Activated CD8-positive, alpha-beta memory T cell treated with anti-CD3 and anti-CD28 coated beads, Interleukin-2, amount 50 U/mL, for 48 hours (primary cell): ENCODE results near the gene RFC3.
"Not testable (repeated sequence)": the region's sequence is repeated elsewhere in the genome, so short reads cannot be mapped to it uniquely, and the experiment has no call there.

Experiments used
- DNase-seq: peaks from one replicate; pipeline ENCODE4 v3.0.0-alpha.2; 2020

The RFC3 gene

GRCh38 chr13:33812829-33813228 is 5.1 kb upstream of the RFC3 start:
- not testable (repeated sequence) for DNase-seq

GRCh38 chr13:33815011-33815550 is 2.9 kb upstream of the RFC3 start:
- DNase-seq = no peak

DNA sequence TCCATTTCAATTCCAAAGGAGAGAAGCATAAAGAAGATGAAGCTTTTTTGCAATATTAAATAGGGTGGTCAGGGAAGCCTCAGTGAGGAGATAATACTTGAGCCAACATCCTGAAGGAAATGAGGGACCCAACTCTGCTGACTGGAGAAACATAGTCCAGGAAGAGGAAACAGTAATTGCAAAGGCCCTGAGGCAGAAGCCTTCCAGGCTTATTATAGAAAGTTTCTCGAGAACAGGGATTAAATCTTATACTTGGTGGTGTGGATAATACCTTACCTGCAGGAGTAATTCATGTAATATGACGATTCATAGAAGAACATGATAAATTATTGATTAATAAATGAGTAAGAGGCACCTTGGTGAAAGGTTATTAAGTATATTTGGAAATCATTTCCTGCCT is 1.0 kb upstream of the RFC3 start:
- no peak for DNase-seq

DNA sequence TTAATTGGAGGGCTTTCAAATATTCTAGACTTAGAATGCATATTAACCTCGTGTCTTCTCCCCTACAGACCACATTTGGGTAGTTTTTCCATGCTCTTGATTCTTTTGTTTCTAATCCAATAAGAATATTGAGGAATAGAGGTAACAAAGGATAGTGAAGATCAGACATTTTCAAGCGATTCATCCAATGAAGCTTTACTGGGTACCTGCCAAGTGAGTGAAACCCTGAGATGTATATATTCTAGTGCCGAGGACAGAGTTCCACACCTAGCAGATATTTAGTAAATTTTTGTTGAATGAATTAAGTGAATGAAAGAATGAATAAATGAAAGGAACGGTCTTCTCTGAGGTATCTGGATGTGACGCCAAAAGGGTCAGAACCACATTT is 442 bp upstream of the RFC3 start:
- no peak for DNase-seq

DNA sequence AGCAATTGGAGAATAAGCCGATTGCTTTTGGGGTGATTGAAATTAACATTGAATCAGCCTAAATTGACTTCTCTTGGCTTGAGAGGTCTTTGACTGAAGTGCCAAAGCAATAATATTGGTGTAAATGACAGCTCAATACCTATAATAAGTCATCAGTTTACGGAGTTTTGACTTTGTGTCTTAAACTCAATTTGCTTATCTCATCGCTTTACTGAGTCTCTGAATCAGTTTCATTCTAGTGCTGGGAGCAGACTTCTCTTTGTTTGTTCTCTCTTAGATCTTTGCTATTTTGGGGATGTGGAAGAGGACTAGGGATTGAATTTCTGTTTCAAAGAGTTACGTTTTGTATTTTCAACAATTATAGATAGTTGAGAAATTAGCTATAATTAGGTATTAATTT is 7.1 kb downstream of the RFC3 start:
- no peak for DNase-seq

- no peak for DNase-seq
Observed at GRCh38 chr13:33827139-33827538, 9.2 kb downstream of the RFC3 start.

DNA sequence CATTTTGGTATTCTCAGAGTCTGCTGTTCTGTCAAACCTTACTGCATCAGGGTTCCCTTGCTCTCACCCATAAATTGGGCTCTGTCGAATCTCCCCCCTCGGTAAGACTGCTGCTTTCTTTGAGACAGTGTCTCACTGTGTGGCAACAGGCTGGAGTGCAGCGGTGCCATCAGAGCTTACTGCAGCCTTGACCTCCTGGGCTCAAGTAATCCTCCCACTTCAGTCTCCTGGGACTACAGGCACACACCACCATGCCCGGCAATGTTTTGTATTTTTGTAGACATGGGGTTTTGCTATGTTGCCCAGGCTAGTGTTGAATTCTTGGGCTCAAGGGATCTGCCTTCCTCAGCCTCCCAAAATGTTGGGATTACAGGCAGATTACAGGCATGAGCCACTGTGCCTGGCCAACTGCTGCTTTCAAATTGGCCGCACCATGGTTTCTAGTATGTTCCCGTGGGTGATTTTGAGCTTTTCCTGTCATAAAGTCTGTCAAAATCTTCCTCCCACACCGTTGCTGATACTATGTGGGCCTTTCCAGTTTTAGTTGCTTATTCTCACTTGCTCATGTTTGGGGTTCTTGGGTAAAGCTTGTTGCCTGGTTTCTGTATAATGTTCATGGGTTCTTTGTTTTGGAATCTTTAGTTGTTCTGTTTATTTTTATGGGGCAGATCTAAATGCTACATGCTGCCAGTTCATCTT is 10.6 kb downstream of the RFC3 start:
- DNase-seq = no peak

DNA sequence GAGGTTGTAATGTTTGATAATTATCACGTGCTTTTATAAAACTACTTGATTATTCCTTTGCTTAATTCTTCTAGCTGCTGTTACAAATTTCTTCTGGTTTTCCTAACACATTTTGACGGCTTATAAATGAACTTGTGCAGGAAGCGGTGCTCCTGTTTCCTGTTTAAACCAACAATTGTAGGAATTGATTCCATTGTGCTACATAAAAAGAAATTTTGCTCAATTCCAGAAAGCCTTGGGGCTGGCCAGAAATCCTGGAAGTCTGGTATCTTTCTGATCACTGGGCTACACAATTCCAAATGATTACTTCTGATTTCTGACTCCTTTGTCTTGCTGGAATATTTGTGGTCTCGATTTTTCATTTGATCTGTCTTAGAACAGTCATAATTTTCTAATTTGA is 14.9 kb downstream of the RFC3 start:
- DNase-seq = no peak

DNA sequence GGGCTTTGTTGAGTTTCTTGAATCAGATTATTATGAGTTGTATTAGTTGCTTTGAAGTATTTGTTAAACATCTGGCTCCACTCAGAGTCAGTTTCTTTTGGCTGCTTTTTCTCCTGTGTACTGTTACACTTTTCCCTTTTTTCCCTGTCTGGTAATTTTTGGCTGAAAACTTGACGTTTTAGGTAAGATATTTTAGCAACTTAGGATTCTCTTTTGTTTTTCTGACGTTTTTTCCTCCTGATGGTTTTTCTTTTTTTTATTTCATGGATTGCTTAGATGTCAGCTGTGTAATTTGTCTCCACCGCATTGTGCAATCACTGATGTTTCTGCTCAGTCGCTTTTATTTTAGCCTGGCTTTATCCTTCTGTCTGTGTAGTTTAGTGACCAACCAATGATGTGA is 20.7 kb downstream of the RFC3 start:
- DNase-seq = no peak

DNA sequence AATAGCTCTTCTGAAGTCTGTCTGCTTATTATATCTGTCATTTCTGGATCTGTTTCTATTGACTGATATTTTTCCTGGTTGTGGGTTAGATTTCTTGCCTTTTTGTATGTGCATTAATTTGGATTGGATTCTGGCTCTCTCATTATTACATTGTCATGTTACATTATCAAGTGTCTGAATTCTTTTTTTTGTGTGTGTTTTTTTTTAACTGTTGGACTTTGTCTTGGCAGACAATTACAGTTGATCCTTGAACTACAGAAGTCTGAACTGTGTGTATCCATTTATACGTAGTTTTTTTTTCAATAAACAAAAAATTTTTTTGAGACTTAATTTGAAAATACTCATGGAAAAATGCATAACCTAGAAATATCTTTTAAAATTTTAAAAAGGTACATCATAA is 22.5 kb downstream of the RFC3 start:
- no peak for DNase-seq

GRCh38 chr13:33842207-33842606 is 24.3 kb downstream of the RFC3 start:
- DNase-seq = no peak

GRCh38 chr13:33842986-33843385 is 25.0 kb downstream of the RFC3 start:
- no peak for DNase-seq

DNA sequence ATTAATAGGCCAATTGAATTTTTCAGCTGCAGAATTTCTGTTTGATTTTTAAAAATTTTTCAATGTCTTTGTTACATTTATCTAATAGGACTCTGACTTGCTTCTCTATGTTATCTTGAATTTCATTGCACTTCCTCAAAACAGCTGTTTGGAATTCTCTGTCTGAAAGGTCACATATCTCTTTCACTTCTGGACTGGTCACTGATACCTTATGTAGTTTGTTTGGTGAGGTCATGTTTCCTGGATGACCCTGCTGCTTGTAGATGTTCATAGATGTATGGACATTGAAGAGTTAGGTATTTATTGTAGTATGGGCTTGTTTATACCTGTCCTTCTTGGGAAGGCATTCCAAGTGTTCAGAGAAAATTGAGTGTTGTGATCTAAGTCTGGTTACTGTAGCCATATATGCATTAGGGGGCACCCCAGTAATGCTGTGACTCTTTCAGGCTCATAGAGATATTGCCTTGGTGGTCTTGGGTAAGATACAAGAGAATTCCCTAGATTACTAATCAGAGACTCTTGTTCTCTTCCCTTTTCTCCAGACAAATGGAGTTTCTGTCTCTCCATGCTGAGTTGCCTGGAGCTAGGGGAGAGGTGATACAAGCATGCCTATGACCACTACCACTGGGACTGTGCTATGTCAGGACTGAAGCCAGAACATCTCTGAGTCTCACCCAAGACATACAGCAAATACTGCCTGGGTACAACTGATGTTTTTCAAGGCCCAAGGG is 27.8 kb downstream of the RFC3 start:
- DNase-seq = no peak

DNA sequence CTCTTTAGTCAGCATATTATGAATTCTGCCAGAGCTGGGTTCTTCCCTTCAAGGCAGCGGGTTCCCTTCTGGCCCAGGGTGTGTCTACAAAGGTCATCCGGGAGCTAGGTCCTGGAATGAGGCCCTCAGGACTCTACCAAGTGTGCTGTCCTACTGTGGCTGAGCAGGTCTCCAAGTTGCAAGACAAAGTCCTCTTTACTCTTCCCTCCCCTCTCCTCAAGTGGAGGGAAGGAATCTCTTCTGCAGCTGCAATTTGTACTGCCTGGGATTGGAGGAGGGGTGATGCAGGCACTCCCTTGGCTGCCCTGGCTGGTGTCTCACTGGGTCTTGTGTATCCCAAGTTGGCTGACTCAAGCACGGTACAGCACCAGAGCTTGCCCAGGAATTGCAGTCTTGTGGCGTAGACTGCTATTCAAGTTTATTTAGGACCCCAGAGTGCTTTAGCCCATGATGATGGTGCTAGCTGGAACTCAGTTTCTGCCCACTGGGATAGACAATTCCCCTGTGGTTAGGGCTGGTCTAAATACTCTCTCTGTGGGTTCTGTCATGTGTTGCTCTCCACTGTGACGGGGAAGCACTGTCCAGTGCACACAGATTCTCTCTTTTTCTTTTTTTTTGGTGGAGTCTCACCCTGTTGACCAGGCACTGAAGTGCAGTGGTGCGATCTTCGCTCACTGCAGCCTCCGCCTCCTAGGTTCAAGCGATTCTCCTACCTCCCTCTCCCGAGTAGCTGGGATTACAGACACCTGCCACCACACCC is 28.5 kb downstream of the RFC3 start:
- no peak for DNase-seq

DNA sequence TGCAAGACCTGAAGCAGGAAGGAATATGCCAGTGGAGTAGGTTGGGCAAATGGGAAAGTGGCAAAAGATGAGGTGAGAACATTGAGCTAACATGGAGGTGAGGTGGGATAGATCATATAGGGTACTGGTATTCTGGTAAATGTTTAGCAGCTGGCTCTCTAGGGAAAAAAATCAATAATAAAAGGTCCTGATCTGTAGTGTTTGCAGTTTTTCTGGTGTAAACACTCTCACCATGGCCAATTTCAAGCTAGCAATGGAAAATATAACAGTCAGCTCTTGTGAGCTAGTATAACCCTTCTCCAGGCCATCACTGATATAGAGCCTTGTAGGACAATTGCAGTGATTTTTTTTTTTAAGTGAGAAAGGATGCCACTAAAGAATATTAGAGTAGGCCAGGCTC is 31.3 kb downstream of the RFC3 start:
- no peak for DNase-seq

GRCh38 chr13:33855371-33855895 is 37.5 kb downstream of the RFC3 start:
- DNase-seq = no peak

- no peak for DNase-seq
Observed at GRCh38 chr13:33859691-33860303, 41.8 kb downstream of the RFC3 start.

GRCh38 chr13:33860526-33860925 is 42.6 kb downstream of the RFC3 start:
- no peak for DNase-seq

DNA sequence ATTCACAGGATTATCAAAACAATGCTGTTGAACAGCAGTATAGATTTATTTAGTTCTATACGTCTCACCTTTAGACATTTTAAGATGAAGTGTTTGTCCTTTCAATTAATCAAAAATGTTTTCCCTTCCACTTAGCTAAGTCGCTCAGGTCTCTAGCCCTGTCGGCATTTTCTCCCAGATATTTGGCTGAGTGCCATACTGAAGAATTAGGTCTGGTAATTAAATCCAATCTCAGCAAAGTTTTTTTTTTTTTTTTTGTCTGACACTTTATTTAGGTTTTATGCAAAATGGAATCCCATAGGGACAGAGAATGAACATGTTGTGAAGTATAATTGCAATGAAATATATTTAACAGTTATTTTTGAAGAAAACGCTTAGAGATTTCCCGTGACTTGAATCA is 44.1 kb downstream of the RFC3 start:
- no peak for DNase-seq

DNA sequence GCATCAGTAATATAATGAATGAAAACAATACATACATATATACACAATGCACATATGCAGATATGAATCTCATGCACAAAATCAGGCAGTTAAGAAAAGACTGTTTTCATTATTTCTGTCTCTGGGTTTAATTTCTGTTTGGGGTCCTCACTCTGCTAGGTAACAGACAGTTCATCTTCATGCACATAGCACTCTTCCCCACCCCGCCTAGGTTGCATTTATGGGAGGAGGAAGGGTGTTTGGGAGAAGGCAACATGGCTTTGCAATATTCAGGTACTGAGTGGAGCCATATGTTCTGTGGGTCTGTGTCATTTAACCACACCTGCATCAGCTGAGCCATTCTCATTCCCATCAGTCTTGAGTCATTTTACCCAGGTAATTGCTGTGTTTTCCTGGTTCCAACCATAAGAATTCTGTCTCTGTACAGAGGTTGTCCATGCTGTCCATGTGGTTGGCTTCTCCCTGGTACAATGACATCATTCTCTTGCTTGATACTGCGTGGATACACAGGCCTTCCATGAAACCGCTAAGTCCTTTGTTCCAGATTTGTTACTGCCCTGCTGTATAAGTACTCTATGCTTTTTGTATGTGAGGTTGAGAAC is 45.3 kb downstream of the RFC3 start:
- no peak for DNase-seq

- no peak for DNase-seq
Observed at GRCh38 chr13:33865945-33866344, 48.0 kb downstream of the RFC3 start.

GRCh38 chr13:33867472-33867871 is 49.5 kb downstream of the RFC3 start:
- no peak for DNase-seq
